NCI-H524 (cell line): ENCODE data around the gene ZBTB20.

ENCODE experiments used
- DNase-seq, 2 experiments: peaks; one replicate each; lab custom pipeline; 2025; lab: John Stamatoyannopoulos, UW

The ZBTB20 gene

DNA sequence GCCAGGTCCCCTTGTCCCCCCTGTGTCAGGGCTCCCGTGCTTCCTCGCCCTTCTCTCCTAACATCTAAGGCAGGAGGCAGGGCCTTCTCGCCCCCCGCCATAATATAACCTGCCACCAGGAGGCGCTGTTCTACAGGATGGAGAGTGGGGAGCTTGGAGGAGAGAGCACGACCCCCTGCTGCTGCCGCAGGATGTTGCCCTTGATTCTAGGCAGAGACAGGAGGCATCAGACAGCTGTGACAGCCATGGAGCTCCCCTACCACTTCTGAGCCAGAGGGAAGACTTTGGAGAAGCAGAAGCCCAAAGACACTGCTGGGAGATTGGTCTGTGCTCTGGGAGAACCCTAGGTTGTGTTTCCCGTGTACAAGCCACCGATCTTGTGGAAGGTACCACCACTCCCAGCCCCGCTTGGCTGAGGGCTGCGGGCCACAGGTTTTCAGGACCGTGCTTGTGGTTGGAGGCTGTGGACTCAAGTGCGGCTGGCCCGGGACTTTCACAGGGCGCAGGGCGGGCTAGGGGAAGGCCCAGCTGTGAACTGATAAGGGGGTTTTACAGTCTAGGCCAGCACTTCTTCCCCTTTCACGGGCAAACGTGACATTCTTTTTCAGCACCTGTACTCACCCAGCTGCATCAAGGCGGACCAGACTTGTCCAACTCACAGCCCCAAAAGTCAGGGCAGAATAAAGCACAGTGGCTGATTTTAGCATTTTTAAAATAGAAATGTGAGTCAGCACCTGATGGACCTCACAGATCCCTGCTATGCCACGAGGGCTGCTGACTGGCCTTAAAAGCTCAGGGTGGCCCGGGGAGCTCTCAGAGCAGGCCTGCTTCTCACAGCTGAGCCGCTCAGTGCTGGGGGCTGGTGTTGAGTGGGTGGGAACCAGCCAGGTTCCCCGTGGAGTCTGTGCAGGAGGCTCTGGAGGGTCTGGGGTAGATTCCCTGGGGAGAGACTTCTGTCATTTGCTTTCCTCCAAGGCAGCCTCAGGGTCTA is 855.9 kb downstream of the ZBTB20 start:
- peak; percentile 50 to 84 for DNase-seq

GRCh38 chr3:114286266-114286665 is 860.8 kb downstream of the ZBTB20 start:
- DNase-seq, result no peak

DNA sequence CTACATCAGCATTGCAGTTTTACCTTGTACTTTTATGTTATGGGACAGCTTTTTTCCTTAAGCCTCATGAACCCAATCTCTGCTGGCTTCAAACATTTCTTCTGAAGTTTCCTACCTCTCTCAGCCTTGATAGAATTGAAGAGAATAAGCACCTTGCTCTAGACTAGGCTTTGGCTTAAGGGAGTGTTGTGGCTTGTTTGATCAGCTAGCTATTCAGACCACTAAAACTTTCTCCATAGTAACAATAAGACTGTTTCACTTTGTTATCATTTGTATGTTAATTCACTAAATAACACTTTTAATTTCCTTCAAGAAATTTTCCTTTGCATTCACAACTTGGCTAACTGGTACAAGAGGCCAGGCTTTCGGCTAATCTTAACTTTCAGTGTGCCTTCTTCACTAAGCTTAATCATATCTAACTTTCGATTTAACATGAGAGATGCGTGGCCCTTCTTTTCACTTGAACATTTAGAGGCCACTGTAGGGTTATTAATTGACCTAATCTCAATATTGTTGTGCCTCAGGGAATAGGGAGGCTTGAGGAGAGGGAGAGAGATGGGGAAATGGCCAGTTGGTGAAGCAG is 861.3 kb downstream of the ZBTB20 start:
- DNase-seq, result no peak

- DNase-seq, result no peak
These were observed 862.4 kb downstream of the ZBTB20 start for GRCh38 chr3:114284644-114285043.
